Ishikawa (cell line): ENCODE measurements around the gene FXYD5.

Source experiments
- CEBPB ChIP-seq: IDR thresholded peaks from 2 replicates; pipeline ENCODE4 v1.6.1; 2012
- CREB1 ChIP-seq: IDR thresholded peaks from 2 replicates; pipeline ENCODE4 v1.6.1; 2012; ENCODE audit warnings: low read depth
- EGR1 ChIP-seq: IDR thresholded peaks from 2 replicates; pipeline ENCODE4 v1.6.1; 2012
- EP300 ChIP-seq: IDR thresholded peaks from 2 replicates; pipeline ENCODE4 v1.6.1; 2012; ENCODE audit warnings: borderline replicate concordance
- FOXM1 ChIP-seq: IDR thresholded peaks from 2 replicates; pipeline ENCODE4 v1.6.1; 2012; ENCODE audit warnings: low read depth, borderline replicate concordance
- MAX ChIP-seq: IDR thresholded peaks from 2 replicates; pipeline ENCODE4 v1.6.1; 2012
- NFIC ChIP-seq: IDR thresholded peaks from 2 replicates; pipeline ENCODE4 v1.6.1; 2012
- RAD21 ChIP-seq: IDR thresholded peaks from 2 replicates; pipeline ENCODE4 v1.6.1; 2012; ENCODE audit warnings: low read depth
- TAF1 ChIP-seq: IDR thresholded peaks from 2 replicates; pipeline ENCODE4 v1.6.1; 2012; ENCODE audit warnings: low read depth, mild to moderate bottlenecking
- TCF12 ChIP-seq: IDR thresholded peaks from 2 replicates; pipeline ENCODE4 v1.6.1; 2012; ENCODE audit warnings: low read depth
- TEAD4 ChIP-seq: IDR thresholded peaks from 2 replicates; pipeline ENCODE4 v1.6.1; 2012
- YY1 ChIP-seq: IDR thresholded peaks from 2 replicates; pipeline ENCODE4 v1.6.1; 2012; ENCODE audit warnings: low read depth
- ZBTB7A ChIP-seq: IDR thresholded peaks from 2 replicates; pipeline ENCODE4 v1.6.1; 2012; ENCODE audit warnings: low read depth
- TF ChIP-seq, protein P1 (sequence below): IDR thresholded peaks from 2 replicates; pipeline ENCODE4 v1.6.1; 2012
- TF ChIP-seq, protein P2 (sequence below): IDR thresholded peaks from 2 replicates; pipeline ENCODE4 v1.6.1; 2012; ENCODE audit warnings: low read depth, mild to moderate bottlenecking

The FXYD5 gene

GRCh38 chr19:35114353-35115176 is 40.0 kb upstream of the FXYD5 start:
- TF ChIP-seq YY1 (no peak), RAD21 (peak; percentile 78), ZBTB7A (peak; percentile 100)

DNA sequence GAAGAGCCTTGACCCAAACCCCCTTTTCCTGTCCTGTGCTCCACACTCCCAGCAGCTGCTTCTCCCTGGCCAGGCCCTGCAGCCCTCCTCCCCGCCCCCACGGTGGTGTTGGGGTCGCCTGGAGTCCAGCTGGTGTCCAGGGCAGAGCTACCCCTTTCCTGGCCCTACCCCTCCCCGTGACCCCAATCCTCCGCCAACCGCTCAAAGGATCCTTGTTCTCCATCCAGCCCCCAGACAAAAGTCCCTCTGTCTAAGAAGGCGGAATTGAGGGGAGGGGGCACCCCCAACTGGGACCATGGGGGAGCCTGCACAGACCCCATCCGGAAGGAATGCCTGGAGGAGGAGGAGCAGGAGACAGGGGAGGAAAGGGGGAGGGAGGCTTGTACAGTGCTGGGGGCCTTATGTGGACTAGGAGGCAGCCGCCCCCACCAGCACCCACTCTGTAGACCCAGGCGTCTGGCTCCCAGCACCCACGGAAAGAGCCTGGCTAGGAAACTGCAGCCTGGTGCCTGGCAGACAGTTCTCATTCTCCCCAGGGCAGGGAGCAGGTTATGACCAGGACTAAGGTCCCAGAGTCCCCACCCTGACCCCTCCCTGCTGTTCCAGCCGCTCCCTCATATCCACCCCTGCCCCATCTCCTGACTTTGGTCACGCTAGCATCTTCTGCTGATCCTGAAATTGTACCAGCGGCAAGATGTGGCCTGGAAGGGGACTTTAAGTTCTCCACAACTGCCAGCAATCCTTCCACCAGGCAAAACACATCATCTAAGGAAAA is 39.2 kb upstream of the FXYD5 start, which contains the start of gene FXYD3:
Gene FXYD3 (plus strand): TSS at position 647 of the 775 bp plus-strand sequence. CDS start 3,554 bp downstream, outside the sequence.
- TF ChIP-seq, protein P1, sequence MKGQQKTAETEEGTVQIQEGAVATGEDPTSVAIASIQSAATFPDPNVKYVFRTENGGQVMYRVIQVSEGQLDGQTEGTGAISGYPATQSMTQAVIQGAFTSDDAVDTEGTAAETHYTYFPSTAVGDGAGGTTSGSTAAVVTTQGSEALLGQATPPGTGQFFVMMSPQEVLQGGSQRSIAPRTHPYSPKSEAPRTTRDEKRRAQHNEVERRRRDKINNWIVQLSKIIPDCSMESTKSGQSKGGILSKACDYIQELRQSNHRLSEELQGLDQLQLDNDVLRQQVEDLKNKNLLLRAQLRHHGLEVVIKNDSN, result no peak

- TF ChIP-seq FOXM1, result no peak
- TF ChIP-seq RAD21, result no peak
- no peak for TF ChIP-seq YY1
- no peak for TF ChIP-seq TEAD4
- TF ChIP-seq, protein P1, result no peak
- no peak for TF ChIP-seq ZBTB7A
- TF ChIP-seq NFIC, result no peak
- TF ChIP-seq, protein P2, sequence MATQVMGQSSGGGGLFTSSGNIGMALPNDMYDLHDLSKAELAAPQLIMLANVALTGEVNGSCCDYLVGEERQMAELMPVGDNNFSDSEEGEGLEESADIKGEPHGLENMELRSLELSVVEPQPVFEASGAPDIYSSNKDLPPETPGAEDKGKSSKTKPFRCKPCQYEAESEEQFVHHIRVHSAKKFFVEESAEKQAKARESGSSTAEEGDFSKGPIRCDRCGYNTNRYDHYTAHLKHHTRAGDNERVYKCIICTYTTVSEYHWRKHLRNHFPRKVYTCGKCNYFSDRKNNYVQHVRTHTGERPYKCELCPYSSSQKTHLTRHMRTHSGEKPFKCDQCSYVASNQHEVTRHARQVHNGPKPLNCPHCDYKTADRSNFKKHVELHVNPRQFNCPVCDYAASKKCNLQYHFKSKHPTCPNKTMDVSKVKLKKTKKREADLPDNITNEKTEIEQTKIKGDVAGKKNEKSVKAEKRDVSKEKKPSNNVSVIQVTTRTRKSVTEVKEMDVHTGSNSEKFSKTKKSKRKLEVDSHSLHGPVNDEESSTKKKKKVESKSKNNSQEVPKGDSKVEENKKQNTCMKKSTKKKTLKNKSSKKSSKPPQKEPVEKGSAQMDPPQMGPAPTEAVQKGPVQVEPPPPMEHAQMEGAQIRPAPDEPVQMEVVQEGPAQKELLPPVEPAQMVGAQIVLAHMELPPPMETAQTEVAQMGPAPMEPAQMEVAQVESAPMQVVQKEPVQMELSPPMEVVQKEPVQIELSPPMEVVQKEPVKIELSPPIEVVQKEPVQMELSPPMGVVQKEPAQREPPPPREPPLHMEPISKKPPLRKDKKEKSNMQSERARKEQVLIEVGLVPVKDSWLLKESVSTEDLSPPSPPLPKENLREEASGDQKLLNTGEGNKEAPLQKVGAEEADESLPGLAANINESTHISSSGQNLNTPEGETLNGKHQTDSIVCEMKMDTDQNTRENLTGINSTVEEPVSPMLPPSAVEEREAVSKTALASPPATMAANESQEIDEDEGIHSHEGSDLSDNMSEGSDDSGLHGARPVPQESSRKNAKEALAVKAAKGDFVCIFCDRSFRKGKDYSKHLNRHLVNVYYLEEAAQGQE, result no peak
- TF ChIP-seq EGR1, result no peak
- TF ChIP-seq CEBPB, result no peak
- TF ChIP-seq TAF1, result no peak
- no peak for TF ChIP-seq EP300
- no peak for TF ChIP-seq MAX
- TF ChIP-seq CREB1, result no peak
- TF ChIP-seq TCF12, result no peak
Measured at GRCh38 chr19:35116072-35116801, 38.3 kb upstream of the FXYD5 start.

GRCh38 chr19:35117116-35117515 is 37.4 kb upstream of the FXYD5 start:
- TF ChIP-seq, protein P1, result no peak
- TF ChIP-seq, protein P2, result no peak
- TF ChIP-seq TEAD4 (no peak), TCF12 (no peak), EGR1 (no peak), YY1 (no peak)

DNA sequence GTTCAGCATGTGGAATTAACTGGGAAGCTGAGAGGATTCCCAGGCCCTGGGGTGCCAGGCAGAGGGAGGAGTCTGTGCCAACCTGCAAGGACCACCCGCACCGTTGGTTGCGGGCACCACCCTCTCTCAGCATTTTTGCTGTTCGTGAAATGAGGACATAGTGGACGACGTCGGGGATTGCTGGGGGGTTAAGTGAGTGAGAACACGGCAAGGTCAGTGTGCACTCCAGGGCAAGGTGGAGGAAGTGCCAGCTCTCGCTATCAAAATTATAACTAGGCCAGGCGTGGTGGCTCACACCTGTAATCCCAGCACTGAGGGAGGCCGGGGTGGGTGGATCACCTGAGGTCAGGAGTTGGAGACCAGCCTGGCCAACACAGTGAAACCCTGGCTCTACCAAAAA is 36.7 kb upstream of the FXYD5 start:
- TF ChIP-seq, protein P1, result no peak
- TF ChIP-seq FOXM1, result no peak
- TF ChIP-seq CEBPB, result no peak
- TF ChIP-seq EGR1, result no peak
- TF ChIP-seq CREB1, result no peak
- no peak for TF ChIP-seq TCF12
- TF ChIP-seq TAF1, result no peak
- no peak for TF ChIP-seq RAD21
- TF ChIP-seq ZBTB7A, result no peak
- TF ChIP-seq YY1, result no peak
- TF ChIP-seq TEAD4, result no peak
- TF ChIP-seq EP300, result no peak
- no peak for TF ChIP-seq MAX
- TF ChIP-seq, protein P2, result no peak
- TF ChIP-seq NFIC, result no peak
